WI38 (cell line): ENCODE results near the gene PIAS1.

Experiments used
- H3K4me3 ChIP-seq: 2 replicates; pipeline ENCODE4 v1.5.1; 2011; ENCODE audit warnings: low read depth, mild to moderate bottlenecking, control low read depth, low read length
- TF ChIP-seq, protein P1 (sequence below): IDR thresholded peaks from 2 replicates; pipeline ENCODE4 v1.5.1; 2012; ENCODE audit warnings: low read depth, mild to moderate bottlenecking, control low read depth, low read length

Gene PIAS1

DNA sequence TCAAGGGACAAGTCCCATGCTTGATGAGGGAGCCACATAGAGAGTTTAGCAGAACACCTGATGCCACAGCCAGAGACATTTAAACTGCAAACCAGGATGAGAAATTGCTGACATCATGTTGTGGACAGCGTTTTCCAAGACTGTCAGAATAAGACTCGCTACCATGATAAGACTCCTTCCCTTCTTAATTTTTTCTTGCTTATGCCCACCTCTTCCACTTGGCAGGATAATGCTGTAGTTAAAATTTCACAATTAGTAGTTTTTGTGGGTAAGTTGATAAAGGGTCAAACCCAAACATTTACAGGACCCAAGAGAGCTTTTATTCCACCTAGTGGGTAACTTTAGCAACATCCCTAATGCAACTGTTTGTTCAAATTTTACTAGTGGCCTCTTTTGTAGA lies 3.0 kb upstream of the PIAS1 start:
- H3K4me3 ChIP-seq = no peak overlapping the region
- TF ChIP-seq, protein P1, sequence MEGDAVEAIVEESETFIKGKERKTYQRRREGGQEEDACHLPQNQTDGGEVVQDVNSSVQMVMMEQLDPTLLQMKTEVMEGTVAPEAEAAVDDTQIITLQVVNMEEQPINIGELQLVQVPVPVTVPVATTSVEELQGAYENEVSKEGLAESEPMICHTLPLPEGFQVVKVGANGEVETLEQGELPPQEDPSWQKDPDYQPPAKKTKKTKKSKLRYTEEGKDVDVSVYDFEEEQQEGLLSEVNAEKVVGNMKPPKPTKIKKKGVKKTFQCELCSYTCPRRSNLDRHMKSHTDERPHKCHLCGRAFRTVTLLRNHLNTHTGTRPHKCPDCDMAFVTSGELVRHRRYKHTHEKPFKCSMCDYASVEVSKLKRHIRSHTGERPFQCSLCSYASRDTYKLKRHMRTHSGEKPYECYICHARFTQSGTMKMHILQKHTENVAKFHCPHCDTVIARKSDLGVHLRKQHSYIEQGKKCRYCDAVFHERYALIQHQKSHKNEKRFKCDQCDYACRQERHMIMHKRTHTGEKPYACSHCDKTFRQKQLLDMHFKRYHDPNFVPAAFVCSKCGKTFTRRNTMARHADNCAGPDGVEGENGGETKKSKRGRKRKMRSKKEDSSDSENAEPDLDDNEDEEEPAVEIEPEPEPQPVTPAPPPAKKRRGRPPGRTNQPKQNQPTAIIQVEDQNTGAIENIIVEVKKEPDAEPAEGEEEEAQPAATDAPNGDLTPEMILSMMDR = no peak

- H3K4me3 ChIP-seq = no peak overlapping the region
- TF ChIP-seq, protein P1 = no peak
Measured at GRCh38 chr15:68051907-68052306, 2.2 kb upstream of the PIAS1 start.

- TF ChIP-seq, protein P1 = no peak
- no peak overlapping the region for H3K4me3 ChIP-seq
Measured at GRCh38 chr15:68052431-68052830, 1.7 kb upstream of the PIAS1 start.

DNA sequence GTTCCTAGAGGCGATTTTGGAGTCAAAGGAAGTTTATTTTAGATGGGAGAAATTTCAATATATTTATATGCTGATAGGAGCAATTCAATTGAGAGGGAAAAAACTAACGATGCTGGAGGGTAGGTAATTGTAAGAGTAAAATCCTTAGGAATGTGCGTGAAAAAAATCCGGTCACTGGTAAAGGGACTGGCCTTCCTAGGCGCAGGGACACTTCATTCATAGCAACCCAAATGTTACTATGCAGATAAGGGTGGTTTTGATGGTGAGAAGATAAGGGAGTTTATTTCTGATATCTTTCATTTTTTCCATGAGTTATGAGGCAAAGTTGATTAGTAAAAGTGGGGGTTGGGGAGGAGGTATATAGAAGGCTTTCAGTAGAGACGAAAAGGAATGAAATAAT lies 1.1 kb upstream of the PIAS1 start:
- no peak overlapping the region for H3K4me3 ChIP-seq
- TF ChIP-seq, protein P1 = no peak

DNA sequence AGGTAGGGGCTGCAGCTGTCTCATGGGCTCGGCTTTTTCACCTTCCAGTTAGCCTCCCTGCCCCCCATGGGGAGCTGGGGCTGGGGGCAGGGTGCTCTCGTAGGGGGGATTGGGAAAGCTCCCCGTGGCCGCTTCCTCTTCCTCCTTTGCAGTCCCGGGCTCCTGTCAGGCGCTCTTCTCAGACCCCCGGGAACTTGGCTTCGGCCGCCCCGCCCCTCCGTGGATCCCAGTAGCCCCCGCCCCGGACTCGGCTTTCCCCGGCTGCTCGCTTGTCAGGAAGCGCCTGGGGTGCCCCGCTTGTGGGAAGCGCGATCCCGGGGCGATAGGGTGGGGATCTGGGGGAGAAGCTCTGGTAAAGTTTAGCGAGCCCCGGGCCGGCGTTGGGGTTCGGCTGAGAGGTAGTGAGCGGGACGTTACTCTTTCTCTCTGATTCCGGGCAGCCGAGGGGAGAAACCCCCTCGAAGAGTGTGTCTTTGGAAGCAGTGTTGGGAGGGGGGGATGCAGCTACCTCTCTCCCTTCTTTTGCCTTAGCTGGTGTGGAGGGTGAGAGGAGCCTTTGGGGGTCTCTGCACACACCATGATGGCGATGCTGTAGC lies 611 bp downstream of the PIAS1 start:
- TF ChIP-seq, protein P1 = no peak
- H3K4me3 ChIP-seq = peak overlapping the region; percentile 91

GRCh38 chr15:68055224-68055705 lies 1.1 kb downstream of the PIAS1 start:
- H3K4me3 ChIP-seq = peak overlapping the region; percentile 91
- TF ChIP-seq, protein P1 = no peak

DNA sequence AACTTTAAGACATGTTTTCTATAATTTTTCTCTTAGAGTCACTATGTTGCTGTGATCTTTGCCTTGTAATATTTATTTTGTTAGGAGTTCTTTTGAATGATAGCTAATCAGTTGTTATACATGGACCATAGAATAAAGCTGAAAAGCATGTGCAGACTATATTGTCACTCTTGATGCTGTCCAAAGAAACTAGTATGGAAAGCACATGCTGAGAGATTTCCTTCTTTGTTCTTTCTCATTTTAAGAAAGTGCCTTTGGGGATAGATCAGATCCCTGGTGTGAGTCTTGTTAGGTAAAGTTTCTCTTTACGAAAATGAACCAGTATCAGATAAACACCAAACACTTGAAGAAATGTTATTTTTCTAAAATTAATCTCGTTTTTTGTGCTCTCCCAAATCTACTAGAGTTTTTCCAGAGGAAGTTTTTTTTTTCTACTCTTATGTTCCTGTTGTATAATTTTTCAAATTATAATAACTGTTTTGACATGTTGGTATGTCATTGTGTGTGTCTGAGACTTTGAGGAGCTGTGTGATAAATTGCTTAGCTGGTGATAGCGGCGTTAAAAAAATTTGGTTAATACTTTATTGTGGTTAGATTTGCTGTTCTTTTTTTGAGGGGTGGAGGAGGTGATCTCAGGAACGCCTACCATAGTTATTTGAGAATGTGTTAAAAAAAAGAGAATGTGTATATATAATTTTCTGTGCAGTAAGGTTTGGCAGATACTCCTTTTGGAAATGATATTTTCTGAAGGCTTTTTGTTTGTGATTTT lies 2.2 kb downstream of the PIAS1 start:
- TF ChIP-seq, protein P1 = no peak
- peak overlapping the region; percentile 91 for H3K4me3 ChIP-seq
